K562 (cell line): Measurements from ENCODE around the gene TNFRSF18. TPM values are rescaled to one million over a fixed set of nuclear protein-coding genes. Genes with fewer than 3 reads are reported as not detected.

Source experiments
- ATAC-seq: fragments of 200-7000 bp; cut with Tn5 transposase; 3 replicates; pipeline ENCODE4 v1.9.1; 2020; ENCODE audit warnings: moderate library complexity
- BruUV-seq: library from RNA; stranded (reverse); fragments of 400-500 nt; replicated peaks from 2 replicates; lab custom pipeline; 2021; lab: Mats Ljungman, UMichigan
- CTCF ChIA-PET: fragments of 300-600 bp; formaldehyde crosslinking; extraction: SDS; loops from one replicate; lab custom pipeline; 2021; ENCODE audit warnings: low intra/inter-chr PET ratio; lab: Yijun Ruan, JAX
- POLR2A ChIA-PET: fragments of 300-600, 350-650 bp; sonication (Branson Sonifier 250); formaldehyde crosslinking; extraction: SDS; loops from one replicate; lab custom pipeline; 2021; ENCODE audit warnings: antibody characterized with exemption, inconsistent platforms; lab: Yijun Ruan, JAX
- DNase-seq, 4 experiments: peaks; one replicate each; pipeline versions ENCODE4 v3.0.0 to v3.0.0-alpha.2; 2011 to 2018; ENCODE audit warnings: low spot score in 3 of 4, mixed read lengths in 3 of 4; ENCODE audit errors: extremely low read depth in 1 of 4
- FAIRE-seq: peaks from 2 replicates; lab custom pipeline; 2011; peaks lifted over from hg19 to GRCh38; lab: Jason Lieb, UNC
- H2AFZ ChIP-seq: 2 replicates; pipeline ENCODE4 v1.6.0; 2011; ENCODE audit warnings: low read depth, low read length, control low read depth, inconsistent platforms
- H3K27ac ChIP-seq: fragments of 200-600 bp; 3 replicates; pipeline ENCODE4 v1.8.0; 2011; ENCODE audit warnings: low read depth, mild to moderate bottlenecking, control low read depth, inconsistent platforms, low read length, moderate library complexity, mixed read lengths; ENCODE audit errors: extremely low read depth
- H3K27me3 ChIP-seq, 2 experiments: fragments of 300-600 bp in 1 of 2; 2 replicates in 1 of 2; 3 replicates in 1 of 2; pipeline versions ENCODE4 v1.6.0 to v1.8.0; 2011; ENCODE audit warnings: inconsistent platforms in 2 of 2, low read length in 2 of 2, mild to moderate bottlenecking in 1 of 2, mixed read lengths in 1 of 2, moderate library complexity in 1 of 2; ENCODE audit not compliant: control insufficient read depth in 2 of 2, insufficient read depth in 2 of 2
- H3K36me3 ChIP-seq: fragments of 300-600 bp; 3 replicates; pipeline ENCODE4 v1.8.0; 2011; ENCODE audit warnings: mild to moderate bottlenecking, low read length, inconsistent platforms; ENCODE audit not compliant: control insufficient read depth, insufficient read depth
- H3K4me1 ChIP-seq, 2 experiments: fragments of 200-600 bp in 1 of 2; replicated peaks in 1 of 2; 2 replicates in 1 of 2; 3 replicates in 1 of 2; pipeline versions ENCODE4 v1.5.1 to v1.8.0; 2011; ENCODE audit warnings: inconsistent platforms in 2 of 2, low read length in 2 of 2, mild to moderate bottlenecking in 1 of 2, mixed read lengths in 1 of 2, moderate library complexity in 1 of 2; ENCODE audit not compliant: control insufficient read depth in 2 of 2, insufficient read depth in 2 of 2
- H3K4me2 ChIP-seq: 2 replicates; pipeline ENCODE4 v1.6.1; 2011; ENCODE audit warnings: low read length, control low read depth, inconsistent platforms, mixed read lengths; ENCODE audit not compliant: insufficient read depth
- H3K4me3 ChIP-seq: fragments of 200-600 bp; sonication (generic), shearing (Covaris generic); 2 replicates; pipeline ENCODE4 v1.5.1; 2016; ENCODE audit warnings: control low read depth, inconsistent platforms
- H3K79me2 ChIP-seq: fragments of 200-600 bp; 3 replicates; pipeline ENCODE4 v1.8.0; 2011; ENCODE audit warnings: low read length, inconsistent platforms; ENCODE audit not compliant: control insufficient read depth, insufficient read depth
- H3K9ac ChIP-seq, 2 experiments: 2 replicates each; pipeline versions ENCODE4 v1.6.0 to v1.6.1; 2011; ENCODE audit warnings: low read depth in 2 of 2, low read length in 2 of 2, control low read depth in 1 of 2, inconsistent platforms in 1 of 2, mild to moderate bottlenecking in 1 of 2, mixed read lengths in 1 of 2; ENCODE audit not compliant: insufficient read depth in 1 of 2
- H3K9me1 ChIP-seq: one replicate; pipeline ENCODE4 v1.6.0; 2011; ENCODE audit warnings: inconsistent platforms, mild to moderate bottlenecking, low read length, moderate library complexity; ENCODE audit not compliant: control insufficient read depth, insufficient read depth
- H3K9me3 ChIP-seq: replicated peaks from 2 replicates; pipeline ENCODE4 v1.5.1; 2011; ENCODE audit warnings: low read depth, low read length, inconsistent platforms; ENCODE audit not compliant: control insufficient read depth, insufficient read depth
- H4K20me1 ChIP-seq: replicated peaks from 2 replicates; pipeline ENCODE4 v1.6.1; 2011; ENCODE audit warnings: low read length, inconsistent platforms, mixed read lengths; ENCODE audit not compliant: control insufficient read depth, insufficient read depth
- ERF ChIP-seq: fragments of 450-650 bp; formaldehyde crosslinking; IDR thresholded peaks from 2 replicates; pipeline ENCODE4 v1.4.0; 2020; ENCODE audit warnings: mild to moderate bottlenecking, mixed read lengths
- HNRNPLL ChIP-seq: fragments of 200-400 bp; formaldehyde crosslinking; IDR thresholded peaks from 2 replicates; pipeline ENCODE4 v1.6.1; 2017; ENCODE audit warnings: low read length, low read depth, mild to moderate bottlenecking; ENCODE audit not compliant: poor library complexity, severe bottlenecking
- MYNN ChIP-seq, 2 experiments: sonication (generic); formaldehyde crosslinking in 1 of 2; IDR thresholded peaks; 2 replicates each; pipeline versions ENCODE4 v1.5.0 to v1.6.1; 2016 to 2020; ENCODE audit warnings: antibody characterized with exemption in 1 of 2, missing genetic modification reagents in 1 of 2
- ZNF551 ChIP-seq: fragments of 250-450 bp; sonication (Bioruptor Pico); IDR thresholded peaks from 2 replicates; pipeline ENCODE4 v1.5.0; 2021; ENCODE audit warnings: mild to moderate bottlenecking, moderate library complexity
- WGBS: fragments of 100-300 bp; shearing (Covaris generic); methylation state at CpG from one replicate; pipeline ENCODE4 v1.1.6; 2016; ENCODE audit warnings: low coverage, mixed read lengths; ENCODE audit not compliant: insufficient coverage; ENCODE audit errors: missing lambda C conversion rate; 5-methylcytosine and 5-hydroxymethylcytosine counted together
- in situ Hi-C: fragments of 300-500 bp; cut with MboI; formaldehyde crosslinking; loops from 4 replicates; pipeline ENCODE4 v1.15.0; 2018; ENCODE audit warnings: inconsistent platforms, mixed read lengths
- intact Hi-C: fragments of 100-400 bp; cut with micrococcal nuclease; formaldehyde crosslinking; loops from 2 replicates; pipeline ENCODE4 v1.14.2; 2022
- polyA plus RNA-seq, 8 experiments: library from polyadenylated mRNA; depleted of rRNA in 4 of 8; stranded (reverse) in 5 of 8; unstranded in 3 of 8; fragments of >200 nt; fragmentation: Nextera tagmentation in 2 of 8; fragmentation: Illumina TruSeq in 1 of 8; extraction: Ambion mirVana in 2 of 8; extraction: Trizol in 1 of 8; gene quantifications; 2 replicates each; pipeline versions ENCODE4 v1.2.1 to v1.2.3, GENCODE V29; 2011 to 2014; ENCODE audit warnings: inconsistent platforms in 1 of 8, missing spikeins in 1 of 8
- total RNA-seq, 7 experiments: library from RNA; depleted of rRNA in 6 of 7; stranded (reverse); fragments of >200 nt in 6 of 7; fragmentation: Illumina TruSeq in 2 of 7; extraction: Trizol in 2 of 7; gene quantifications; 2 replicates each; pipeline versions ENCODE4 v1.2.1 to v1.2.3, GENCODE V29; 2011 to 2021; ENCODE audit warnings: low replicate concordance in 1 of 7
- TF ChIP-seq, protein P1 (sequence below): sonication (generic); formaldehyde crosslinking; IDR thresholded peaks from 2 replicates; pipeline ENCODE4 v1.8.1; 2022; ENCODE audit warnings: missing genetic modification reagents
- TF ChIP-seq, protein P2 (sequence below), 2 experiments: IDR thresholded peaks; 2 replicates each; pipeline ENCODE4 v1.6.1; 2011; ENCODE audit warnings: borderline replicate concordance in 1 of 2, control low read depth in 1 of 2, low read depth in 1 of 2, low read length in 1 of 2, mild to moderate bottlenecking in 1 of 2, mixed read lengths in 1 of 2, moderate library complexity in 1 of 2; ENCODE audit not compliant: insufficient read depth in 1 of 2, insufficient read length in 1 of 2, poor library complexity in 1 of 2, severe bottlenecking in 1 of 2; ENCODE audit errors: extremely low read depth in 1 of 2

The TNFRSF18 gene
- total and polyA plus RNA-seq, 9 of the 15 experiments (the other 6 are each of a cell fraction or from before 2014, with no cell fraction given): 0.24 to 0.27 TPM; not detected in 7

DNA sequence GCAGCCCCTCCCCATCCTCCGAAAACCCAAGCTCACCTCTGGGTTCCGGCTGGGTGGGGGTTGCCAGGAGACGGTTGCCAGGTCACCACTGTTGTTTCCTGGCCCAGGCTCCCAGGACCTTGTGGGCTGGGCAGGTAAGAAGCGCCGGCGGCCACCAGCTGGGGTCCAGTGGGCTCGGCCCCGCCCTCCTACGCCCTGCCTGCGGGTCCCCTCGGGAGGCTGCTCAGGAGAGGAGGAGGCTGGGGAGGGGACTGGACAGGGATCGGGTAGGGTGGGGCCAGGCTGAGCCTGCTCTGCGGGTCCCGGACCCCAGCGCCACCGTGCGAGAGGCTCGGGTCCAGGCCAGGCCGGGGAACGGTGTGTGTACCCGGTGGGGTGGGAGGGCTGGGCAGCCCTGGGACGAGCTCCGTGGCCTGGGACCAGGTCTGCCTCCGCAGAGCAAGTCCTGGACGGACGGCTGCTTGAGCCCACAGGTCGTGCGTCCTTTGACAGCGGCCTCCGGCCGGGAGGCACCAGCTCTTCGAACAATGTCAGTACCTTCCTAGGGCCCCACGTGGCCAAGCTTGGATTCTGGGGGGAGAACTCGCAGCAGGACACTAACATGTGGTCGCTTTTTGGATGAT is 32.5 kb downstream of the TNFRSF18 start, which contains the start of gene TTLL10:
Gene TTLL10, plus strand, starts transcription at position 88 of the 623 bp plus-strand sequence. CDS start 5,336 bp downstream, outside the sequence.
- Histone ChIP-seq H3K9ac (0 out of 4 replicates have a peak within 1 kb of the TSS, but pooled peaks of 1 of the 2 experiments have one; percentile 29), H3K27me3 (peaks cover 55 to 87% of the 10 kb centered on the region in 2 experiments), H3K4me1 (peaks cover 0 to 66% of the 10 kb centered on the region in 2 experiments; a peak in 2 of 5 replicates), H3K79me2 (no peaks in the 10 kb centered on the region), H2AFZ (no peak within 1 kb of the TSS), H3K9me1 (no peaks in the 10 kb centered on the region), H3K27ac (no peak within 1 kb of the TSS), H3K36me3 (no peaks in the 10 kb centered on the region), H3K4me3 (no peak within 1 kb of the TSS), H3K4me2 (no peak within 1 kb of the TSS), H3K9me3 (0 out of 2 replicates have a peak, but pooled peaks cover 1% of the 10 kb centered on the region), H4K20me1 (peaks cover 6% of the 10 kb centered on the region; the same call in 1 of the 2 replicates)
- TF ChIP-seq ZNF551 (no peak), HNRNPLL (no peak), MYNN (IDR thresholded peaks at IDR 0.05) (peak; percentile 87; the same call in 1 of the 2 replicates), MYNN (CRISPR knock-in tag; IDR thresholded peaks at IDR 0.05) (no peak), ERF (CRISPR knock-in tag) (no peak)
- TF ChIP-seq, protein P1, sequence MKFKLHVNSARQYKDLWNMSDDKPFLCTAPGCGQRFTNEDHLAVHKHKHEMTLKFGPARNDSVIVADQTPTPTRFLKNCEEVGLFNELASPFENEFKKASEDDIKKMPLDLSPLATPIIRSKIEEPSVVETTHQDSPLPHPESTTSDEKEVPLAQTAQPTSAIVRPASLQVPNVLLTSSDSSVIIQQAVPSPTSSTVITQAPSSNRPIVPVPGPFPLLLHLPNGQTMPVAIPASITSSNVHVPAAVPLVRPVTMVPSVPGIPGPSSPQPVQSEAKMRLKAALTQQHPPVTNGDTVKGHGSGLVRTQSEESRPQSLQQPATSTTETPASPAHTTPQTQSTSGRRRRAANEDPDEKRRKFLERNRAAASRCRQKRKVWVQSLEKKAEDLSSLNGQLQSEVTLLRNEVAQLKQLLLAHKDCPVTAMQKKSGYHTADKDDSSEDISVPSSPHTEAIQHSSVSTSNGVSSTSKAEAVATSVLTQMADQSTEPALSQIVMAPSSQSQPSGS: no peak
- TF ChIP-seq, protein P2, sequence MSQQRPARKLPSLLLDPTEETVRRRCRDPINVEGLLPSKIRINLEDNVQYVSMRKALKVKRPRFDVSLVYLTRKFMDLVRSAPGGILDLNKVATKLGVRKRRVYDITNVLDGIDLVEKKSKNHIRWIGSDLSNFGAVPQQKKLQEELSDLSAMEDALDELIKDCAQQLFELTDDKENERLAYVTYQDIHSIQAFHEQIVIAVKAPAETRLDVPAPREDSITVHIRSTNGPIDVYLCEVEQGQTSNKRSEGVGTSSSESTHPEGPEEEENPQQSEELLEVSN (IDR thresholded peaks at IDR 0.05; ENCODE audit: borderline replicate concordance in 1 of 2, extremely low read depth in 1 of 2, insufficient read depth in 1 of 2, insufficient read length in 1 of 2, low read depth in 1 of 2, low read length in 1 of 2, poor library complexity in 1 of 2, severe bottlenecking in 1 of 2): peak; percentile 25 to 28
- CTCF ChIA-PET: no interaction called here
- WGBS: 43% methylated on average over 24 of the region's 35 CpGs
- DNase-seq (peak in 1 of 4 experiments; percentile 22), ATAC-seq (no peak), FAIRE-seq (peak; percentile 15)
- in situ Hi-C loops: no loop called here
- no TSS peak for BruUV-seq
- intact Hi-C loops: no loop called here
- POLR2A ChIA-PET: interaction anchor here (1.1 kb wide), 1 partner anchor 22 kb away, joined by 3 read pairs; no protein-coding TSS in a partner anchor
